Measurements from ENCODE around the gene ARID2. TPM values are rescaled to one million over a fixed set of nuclear protein-coding genes. Genes with fewer than 3 reads are reported as not detected.

ARID2 gene, protein sequence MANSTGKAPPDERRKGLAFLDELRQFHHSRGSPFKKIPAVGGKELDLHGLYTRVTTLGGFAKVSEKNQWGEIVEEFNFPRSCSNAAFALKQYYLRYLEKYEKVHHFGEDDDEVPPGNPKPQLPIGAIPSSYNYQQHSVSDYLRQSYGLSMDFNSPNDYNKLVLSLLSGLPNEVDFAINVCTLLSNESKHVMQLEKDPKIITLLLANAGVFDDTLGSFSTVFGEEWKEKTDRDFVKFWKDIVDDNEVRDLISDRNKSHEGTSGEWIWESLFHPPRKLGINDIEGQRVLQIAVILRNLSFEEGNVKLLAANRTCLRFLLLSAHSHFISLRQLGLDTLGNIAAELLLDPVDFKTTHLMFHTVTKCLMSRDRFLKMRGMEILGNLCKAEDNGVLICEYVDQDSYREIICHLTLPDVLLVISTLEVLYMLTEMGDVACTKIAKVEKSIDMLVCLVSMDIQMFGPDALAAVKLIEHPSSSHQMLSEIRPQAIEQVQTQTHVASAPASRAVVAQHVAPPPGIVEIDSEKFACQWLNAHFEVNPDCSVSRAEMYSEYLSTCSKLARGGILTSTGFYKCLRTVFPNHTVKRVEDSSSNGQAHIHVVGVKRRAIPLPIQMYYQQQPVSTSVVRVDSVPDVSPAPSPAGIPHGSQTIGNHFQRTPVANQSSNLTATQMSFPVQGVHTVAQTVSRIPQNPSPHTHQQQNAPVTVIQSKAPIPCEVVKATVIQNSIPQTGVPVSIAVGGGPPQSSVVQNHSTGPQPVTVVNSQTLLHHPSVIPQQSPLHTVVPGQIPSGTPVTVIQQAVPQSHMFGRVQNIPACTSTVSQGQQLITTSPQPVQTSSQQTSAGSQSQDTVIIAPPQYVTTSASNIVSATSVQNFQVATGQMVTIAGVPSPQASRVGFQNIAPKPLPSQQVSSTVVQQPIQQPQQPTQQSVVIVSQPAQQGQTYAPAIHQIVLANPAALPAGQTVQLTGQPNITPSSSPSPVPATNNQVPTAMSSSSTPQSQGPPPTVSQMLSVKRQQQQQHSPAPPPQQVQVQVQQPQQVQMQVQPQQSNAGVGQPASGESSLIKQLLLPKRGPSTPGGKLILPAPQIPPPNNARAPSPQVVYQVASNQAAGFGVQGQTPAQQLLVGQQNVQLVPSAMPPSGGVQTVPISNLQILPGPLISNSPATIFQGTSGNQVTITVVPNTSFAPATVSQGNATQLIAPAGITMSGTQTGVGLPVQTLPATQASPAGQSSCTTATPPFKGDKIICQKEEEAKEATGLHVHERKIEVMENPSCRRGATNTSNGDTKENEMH (N-terminal part only)
- total RNA-seq: 23.0 to 34.5 TPM (median 25.1 TPM) in 3 replicates
- long read RNA-seq, full-length matches to known transcripts: 3 of 8 reads
- long read RNA-seq, partial matches to known transcripts: 5 of 8 reads
- long read RNA-seq, other reads (novel, unspliced or antisense): 0 of 8 reads

DNA sequence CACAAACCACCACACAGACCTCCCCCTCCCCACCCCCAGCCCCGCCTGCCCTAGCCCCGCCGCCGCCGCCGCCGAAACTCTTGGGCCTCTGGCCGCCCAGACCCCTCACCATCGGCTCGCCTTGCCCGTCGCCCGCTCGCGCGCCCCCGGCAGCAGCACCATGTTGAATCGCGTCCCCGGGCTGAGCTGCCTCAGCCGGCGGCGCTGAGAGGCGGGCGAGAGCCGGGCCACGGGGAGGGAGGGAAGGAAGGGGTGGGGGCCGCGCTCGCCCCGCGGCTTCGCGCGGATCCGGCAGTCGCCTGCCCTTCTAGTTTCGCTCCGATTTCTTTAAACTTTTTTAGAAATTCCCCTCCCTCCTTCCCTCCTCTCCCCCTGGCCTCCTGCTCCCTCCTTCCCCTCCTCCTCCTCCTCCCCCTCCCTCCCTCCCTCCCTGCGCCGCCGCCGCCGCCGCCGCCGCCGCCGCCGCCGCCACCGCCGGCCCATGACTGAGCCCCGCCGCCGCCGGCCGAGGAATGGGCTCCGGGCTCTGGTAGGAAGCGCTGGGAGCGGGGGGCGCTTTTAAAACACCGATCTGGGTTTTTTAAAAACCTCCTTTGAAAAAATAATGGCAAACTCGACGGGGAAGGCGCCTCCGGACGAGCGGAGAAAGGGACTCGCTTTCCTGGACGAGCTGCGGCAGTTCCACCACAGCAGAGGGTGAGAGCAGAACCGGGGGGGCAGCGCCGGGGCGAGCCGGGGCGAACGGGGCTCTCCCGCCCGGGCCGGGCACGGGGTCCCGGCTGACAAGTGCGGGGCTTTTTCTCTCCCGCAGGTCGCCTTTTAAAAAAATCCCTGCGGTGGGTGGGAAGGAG is at the start of gene ARID2:
Gene ARID2 (plus strand): TSS at position 474 of the 851 bp plus-strand sequence. CDS start 131 bp downstream, at position 605.
- H3K4me3 Mint-ChIP-seq (ENCODE audit: unreplicated experiment): peak within 1 kb of the TSS; percentile 98
- H3K36me3 Mint-ChIP-seq (ENCODE audit: low read depth): no peaks in the 10 kb centered on the region
- peaks cover 51% of the 10 kb centered on the region for H3K4me1 Mint-ChIP-seq (ENCODE audit: low read depth)
- no peaks in the 10 kb centered on the region for H3K27me3 Mint-ChIP-seq (ENCODE audit: low read depth)
- no peaks in the 10 kb centered on the region for H3K9me3 Mint-ChIP-seq (ENCODE audit: low read depth)
- H3K27ac Mint-ChIP-seq (ENCODE audit: unreplicated experiment): peak within 1 kb of the TSS; percentile 99
- DNase-seq (ENCODE audit: low spot score): no peak
- TF ChIP-seq CTCF (IDR thresholded peaks at IDR 0.05): no peak

- Mint-ChIP-seq H3K9me3 (ENCODE audit: low read depth) (no peaks in the 10 kb centered on the region), H3K36me3 (ENCODE audit: low read depth) (no peaks in the 10 kb centered on the region), H3K4me3 (ENCODE audit: unreplicated experiment) (no peak overlapping the region), H3K27ac (ENCODE audit: unreplicated experiment) (no peak overlapping the region), H3K4me1 (ENCODE audit: low read depth) (no peaks in the 10 kb centered on the region), H3K27me3 (ENCODE audit: low read depth) (peaks cover 4% of the 10 kb centered on the region)
- TF ChIP-seq CTCF (IDR thresholded peaks at IDR 0.05): no peak
- no peak for DNase-seq (ENCODE audit: low spot score)
Measured at GRCh38 chr12:45680362-45680761, 49.1 kb upstream of the ARID2 start.

GRCh38 chr12:45681465-45681864 is 48.0 kb upstream of the ARID2 start:
- DNase-seq (ENCODE audit: low spot score): no peak
- Mint-ChIP-seq H3K27me3 (ENCODE audit: low read depth) (peaks cover 4% of the 10 kb centered on the region), H3K27ac (ENCODE audit: unreplicated experiment) (no peak overlapping the region), H3K4me3 (ENCODE audit: unreplicated experiment) (no peak overlapping the region), H3K36me3 (ENCODE audit: low read depth) (no peaks in the 10 kb centered on the region), H3K4me1 (ENCODE audit: low read depth) (no peaks in the 10 kb centered on the region), H3K9me3 (ENCODE audit: low read depth) (no peaks in the 10 kb centered on the region)
- no peak for TF ChIP-seq CTCF (IDR thresholded peaks at IDR 0.05)

GRCh38 chr12:45685680-45686079 is 43.8 kb upstream of the ARID2 start:
- no peak overlapping the region for H3K27ac Mint-ChIP-seq (ENCODE audit: unreplicated experiment)
- no peaks in the 10 kb centered on the region for H3K9me3 Mint-ChIP-seq (ENCODE audit: low read depth)
- H3K27me3 Mint-ChIP-seq (ENCODE audit: low read depth): peaks cover 2% of the 10 kb centered on the region

More at GRCh38 chr12:45685680-45686079, 43.8 kb upstream of the ARID2 start:
- DNase-seq (ENCODE audit: low spot score): no peak
- TF ChIP-seq CTCF (IDR thresholded peaks at IDR 0.05): no peak
- peaks cover 11% of the 10 kb centered on the region for H3K4me1 Mint-ChIP-seq (ENCODE audit: low read depth)
- H3K4me3 Mint-ChIP-seq (ENCODE audit: unreplicated experiment): no peak overlapping the region
- H3K36me3 Mint-ChIP-seq (ENCODE audit: low read depth): no peaks in the 10 kb centered on the region

All from chondrocyte (in vitro differentiated cells).